Measurements from ENCODE around the gene FAH.

The FAH gene

DNA sequence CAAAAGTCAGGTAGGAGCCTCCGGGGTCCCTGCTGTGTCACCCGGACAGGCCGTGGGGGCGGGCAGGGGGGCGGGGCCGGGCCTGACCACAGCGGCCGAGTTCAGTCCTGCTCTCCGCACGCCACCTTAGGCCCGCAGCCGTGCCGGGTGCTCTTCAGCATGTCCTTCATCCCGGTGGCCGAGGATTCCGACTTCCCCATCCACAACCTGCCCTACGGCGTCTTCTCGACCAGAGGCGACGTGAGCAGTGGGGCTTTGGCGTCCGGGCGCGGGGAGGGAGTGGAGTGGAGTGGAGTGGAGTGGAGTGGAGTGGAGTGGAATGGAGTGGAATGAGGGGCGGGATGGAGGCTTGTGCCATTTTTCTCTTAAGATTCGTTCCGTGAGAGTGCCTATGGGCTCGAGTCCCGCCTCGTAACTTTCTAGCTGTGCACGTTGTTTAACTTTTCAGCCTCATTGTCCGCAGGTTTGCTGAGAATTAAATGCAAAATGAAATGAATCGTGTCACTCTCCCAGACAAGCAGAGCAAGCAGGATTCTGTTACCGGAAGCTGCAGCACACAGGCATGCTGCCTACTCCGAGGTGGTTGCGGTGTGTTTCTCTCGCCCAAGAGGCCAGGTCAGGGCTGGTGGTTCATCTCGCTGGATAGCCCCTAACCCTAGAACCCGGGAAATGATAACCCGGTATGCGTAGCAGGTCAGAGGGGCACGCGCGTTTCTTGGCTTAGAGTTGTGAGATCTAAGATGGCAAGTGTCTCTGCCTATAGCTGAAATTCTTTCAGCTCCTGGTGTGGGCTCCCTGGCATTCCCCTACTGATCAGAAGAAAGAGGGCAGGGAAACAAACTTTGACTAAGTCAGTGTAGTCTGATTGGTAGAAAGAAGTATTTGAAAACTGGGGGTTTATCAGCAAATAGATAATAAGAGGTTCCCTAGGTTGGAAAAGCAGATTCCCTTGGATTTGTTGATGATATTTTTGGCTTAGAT lies at the start of gene FAH:
TSS of gene FAH (plus strand) at position 104 of the 981 bp plus-strand sequence. CDS start at position 160, 56 bp downstream.
- ATAC-seq (ENCODE audit: low read depth) (peak; percentile 84), DNase-seq (ENCODE audit: low spot score) (peak; percentile 38)
- Histone ChIP-seq H3K27me3 (ENCODE audit: insufficient read depth, poor library complexity, severe bottlenecking) (no peaks in the 10 kb centered on the region), H3K36me3 (ENCODE audit: low read depth) (no peaks in the 10 kb centered on the region), H3K27ac (ENCODE audit: poor library complexity, severe bottlenecking) (peak within 1 kb of the TSS; percentile 18), H3K9me3 (ENCODE audit: severe bottlenecking) (no peaks in the 10 kb centered on the region), H3K4me3 (ENCODE audit: severe bottlenecking) (peak within 1 kb of the TSS; percentile 70), H3K4me1 (ENCODE audit: insufficient read depth, poor library complexity, severe bottlenecking) (no peaks in the 10 kb centered on the region)
- TF ChIP-seq, protein P1, sequence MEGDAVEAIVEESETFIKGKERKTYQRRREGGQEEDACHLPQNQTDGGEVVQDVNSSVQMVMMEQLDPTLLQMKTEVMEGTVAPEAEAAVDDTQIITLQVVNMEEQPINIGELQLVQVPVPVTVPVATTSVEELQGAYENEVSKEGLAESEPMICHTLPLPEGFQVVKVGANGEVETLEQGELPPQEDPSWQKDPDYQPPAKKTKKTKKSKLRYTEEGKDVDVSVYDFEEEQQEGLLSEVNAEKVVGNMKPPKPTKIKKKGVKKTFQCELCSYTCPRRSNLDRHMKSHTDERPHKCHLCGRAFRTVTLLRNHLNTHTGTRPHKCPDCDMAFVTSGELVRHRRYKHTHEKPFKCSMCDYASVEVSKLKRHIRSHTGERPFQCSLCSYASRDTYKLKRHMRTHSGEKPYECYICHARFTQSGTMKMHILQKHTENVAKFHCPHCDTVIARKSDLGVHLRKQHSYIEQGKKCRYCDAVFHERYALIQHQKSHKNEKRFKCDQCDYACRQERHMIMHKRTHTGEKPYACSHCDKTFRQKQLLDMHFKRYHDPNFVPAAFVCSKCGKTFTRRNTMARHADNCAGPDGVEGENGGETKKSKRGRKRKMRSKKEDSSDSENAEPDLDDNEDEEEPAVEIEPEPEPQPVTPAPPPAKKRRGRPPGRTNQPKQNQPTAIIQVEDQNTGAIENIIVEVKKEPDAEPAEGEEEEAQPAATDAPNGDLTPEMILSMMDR (IDR thresholded peaks at IDR 0.05; ENCODE audit: poor library complexity, severe bottlenecking): no peak

DNA sequence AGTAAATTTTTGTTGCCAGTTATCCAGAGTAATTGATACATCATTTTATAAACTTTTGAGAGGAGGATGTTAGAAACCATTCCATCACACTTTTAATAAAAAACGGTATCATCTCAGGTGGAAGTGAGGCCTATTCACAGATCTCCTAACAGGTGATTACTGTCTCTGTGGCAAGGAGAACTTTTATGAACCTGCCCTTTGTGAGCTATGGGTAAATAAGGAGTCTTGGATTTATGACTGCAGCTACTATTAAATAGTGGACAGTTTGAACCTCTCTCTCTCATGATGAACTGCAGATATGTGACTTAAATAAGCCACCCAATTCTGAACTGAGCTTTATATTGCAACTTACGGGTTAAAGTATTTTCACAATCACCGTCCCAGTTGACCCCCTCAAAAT lies 47.6 kb upstream of the FAH start:
- Histone ChIP-seq H3K4me3 (ENCODE audit: severe bottlenecking) (no peak overlapping the region), H3K4me1 (ENCODE audit: insufficient read depth, poor library complexity, severe bottlenecking) (peaks cover 22% of the 10 kb centered on the region), H3K36me3 (ENCODE audit: low read depth) (peaks cover 4% of the 10 kb centered on the region; the same call in 1 of the 2 replicates), H3K27ac (ENCODE audit: poor library complexity, severe bottlenecking) (peak overlapping the region; percentile 75), H3K27me3 (ENCODE audit: insufficient read depth, poor library complexity, severe bottlenecking) (no peaks in the 10 kb centered on the region), H3K9me3 (ENCODE audit: severe bottlenecking) (no peaks in the 10 kb centered on the region)
- TF ChIP-seq, protein P1 (IDR thresholded peaks at IDR 0.05; ENCODE audit: poor library complexity, severe bottlenecking): no peak
- DNase-seq (ENCODE audit: low spot score) (no peak), ATAC-seq (ENCODE audit: low read depth) (peak; percentile 13)

- TF ChIP-seq, protein P1 (IDR thresholded peaks at IDR 0.05; ENCODE audit: poor library complexity, severe bottlenecking): no peak
- H3K36me3 ChIP-seq (ENCODE audit: low read depth): peaks cover 4% of the 10 kb centered on the region; the same call in 1 of the 2 replicates
- H3K27ac ChIP-seq (ENCODE audit: poor library complexity, severe bottlenecking): peak overlapping the region; percentile 75
- H3K9me3 ChIP-seq (ENCODE audit: severe bottlenecking): no peaks in the 10 kb centered on the region
- no peaks in the 10 kb centered on the region for H3K27me3 ChIP-seq (ENCODE audit: insufficient read depth, poor library complexity, severe bottlenecking)
- DNase-seq (ENCODE audit: low spot score) (no peak), ATAC-seq (ENCODE audit: low read depth) (peak; percentile 94)
- peaks cover 22% of the 10 kb centered on the region for H3K4me1 ChIP-seq (ENCODE audit: insufficient read depth, poor library complexity, severe bottlenecking)
- no peak overlapping the region for H3K4me3 ChIP-seq (ENCODE audit: severe bottlenecking)
Measured at GRCh38 chr15:80105595-80105994, 47.2 kb upstream of the FAH start.

DNA sequence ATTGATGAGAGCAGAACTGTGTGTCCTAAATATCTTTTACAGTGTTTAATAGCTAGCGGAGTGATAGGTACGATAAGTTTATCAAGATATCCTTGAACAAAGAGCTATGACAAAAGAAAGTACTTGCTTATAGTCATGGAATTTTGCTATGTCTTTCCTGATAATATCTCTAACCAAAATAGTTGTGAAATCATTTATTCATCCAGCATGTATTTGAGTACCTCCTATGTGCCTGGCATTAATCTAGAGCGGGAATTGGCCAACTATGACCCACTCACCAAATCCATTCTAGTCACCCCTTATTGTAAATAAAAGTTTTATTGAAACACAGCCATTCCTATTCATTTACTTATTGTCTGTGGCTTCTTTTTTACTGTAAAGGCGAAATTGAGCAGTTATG lies 46.7 kb upstream of the FAH start:
- peaks cover 4% of the 10 kb centered on the region; the same call in 1 of the 2 replicates for H3K36me3 ChIP-seq (ENCODE audit: low read depth)
- no peak overlapping the region for H3K4me3 ChIP-seq (ENCODE audit: severe bottlenecking)
- DNase-seq (ENCODE audit: low spot score) (no peak), ATAC-seq (ENCODE audit: low read depth) (peak; percentile 74)
- H3K4me1 ChIP-seq (ENCODE audit: insufficient read depth, poor library complexity, severe bottlenecking): peaks cover 22% of the 10 kb centered on the region
- TF ChIP-seq, protein P1 (IDR thresholded peaks at IDR 0.05; ENCODE audit: poor library complexity, severe bottlenecking): no peak
- peak overlapping the region; percentile 75 for H3K27ac ChIP-seq (ENCODE audit: poor library complexity, severe bottlenecking)
- no peaks in the 10 kb centered on the region for H3K9me3 ChIP-seq (ENCODE audit: severe bottlenecking)
- H3K27me3 ChIP-seq (ENCODE audit: insufficient read depth, poor library complexity, severe bottlenecking): no peaks in the 10 kb centered on the region
